Natural killer cell (primary cell): Measurements from ENCODE around the gene OXSR1. TPM values are rescaled to one million over a fixed set of nuclear protein-coding genes. Genes with fewer than 3 reads are reported as not detected.

Experiments used
- ATAC-seq, 3 donors: fragments of 150-1000 bp in 2 of 3; fragments of 200-7000 bp in 1 of 3; cut with Tn5 transposase; 1 replicate in 1 of 3; 2 replicates in 2 of 3; pipeline ENCODE4 v1.10.0; 2021; ENCODE audit warnings: mild to moderate bottlenecking in 2 of 3, moderate library complexity in 2 of 3
- DNase-seq, 2 donors: peaks; one replicate each; pipeline versions ENCODE4 v3.0.0 to v3.0.0-alpha.2; 2013 to 2021; ENCODE audit warnings: mixed read lengths in 1 of 2
- H3K27ac ChIP-seq: one replicate; pipeline ENCODE4 v1.5.1; 2013; ENCODE audit warnings: mild to moderate bottlenecking, low read length
- H3K27me3 ChIP-seq: one replicate; pipeline ENCODE4 v1.6.1; 2013; ENCODE audit warnings: low read length; ENCODE audit not compliant: control insufficient read depth, insufficient read depth
- H3K36me3 ChIP-seq: one replicate; pipeline ENCODE4 v1.6.1; 2013; ENCODE audit warnings: low read length; ENCODE audit not compliant: control insufficient read depth, insufficient read depth
- H3K4me1 ChIP-seq: one replicate; pipeline ENCODE4 v1.6.1; 2013; ENCODE audit warnings: low read length; ENCODE audit not compliant: control insufficient read depth, insufficient read depth
- H3K4me3 ChIP-seq: one replicate; pipeline ENCODE4 v1.5.1; 2013; ENCODE audit warnings: low read length
- H3K9me3 ChIP-seq: one replicate; pipeline ENCODE4 v1.6.1; 2013; ENCODE audit warnings: low read length; ENCODE audit not compliant: control insufficient read depth, insufficient read depth
- H3K27ac Mint-ChIP-seq, 2 donors: one replicate each; pipeline ENCODE4 v1.8.0; 2022; ENCODE audit warnings: mild to moderate bottlenecking in 2 of 2, mixed read lengths in 2 of 2, moderate library complexity in 1 of 2
- H3K27me3 Mint-ChIP-seq, 2 donors: one replicate each; pipeline ENCODE4 v1.8.0; 2022; ENCODE audit warnings: low read depth in 2 of 2, mixed read lengths in 2 of 2
- H3K36me3 Mint-ChIP-seq: one replicate; pipeline ENCODE4 v1.8.0; 2022; ENCODE audit warnings: mixed read lengths
- H3K4me1 Mint-ChIP-seq, 2 donors: one replicate each; pipeline ENCODE4 v1.8.0; 2022; ENCODE audit warnings: mixed read lengths in 2 of 2
- H3K4me3 Mint-ChIP-seq: one replicate; pipeline ENCODE4 v1.8.0; 2022; ENCODE audit warnings: mild to moderate bottlenecking, moderate library complexity, mixed read lengths
- H3K9me3 Mint-ChIP-seq, 2 donors: one replicate each; pipeline ENCODE4 v1.8.0; 2022; ENCODE audit warnings: mixed read lengths in 2 of 2
- CTCF ChIP-seq: fragments of 200-600 bp; IDR thresholded peaks from one replicate; pipeline ENCODE4 v1.8.0; 2022; ENCODE audit warnings: antibody characterized with exemption
- WGBS: methylation state at CpG from one replicate; pipeline ENCODE4 v1.1.7; 2013; ENCODE audit warnings: missing lambda C conversion rate; ENCODE audit not compliant: insufficient coverage; 5-methylcytosine and 5-hydroxymethylcytosine counted together
- intact Hi-C: fragments of 100-400 bp; cut with micrococcal nuclease; formaldehyde crosslinking; loops from one replicate; pipeline ENCODE4 v1.14.2; 2022
- total RNA-seq, 4 donors: library from RNA; stranded (reverse); fragments of 120-200 nt in 1 of 4; gene quantifications; one replicate each; pipeline versions ENCODE4 v1.2.3 to v1.2.4, GENCODE V29; 2013 to 2022

The OXSR1 gene
- total RNA-seq, 3 donors from 2014 or later (not counting 1 experiment from before 2014, with no cell fraction given) = 37.2 to 46.1 (median 44.0) TPM

DNA sequence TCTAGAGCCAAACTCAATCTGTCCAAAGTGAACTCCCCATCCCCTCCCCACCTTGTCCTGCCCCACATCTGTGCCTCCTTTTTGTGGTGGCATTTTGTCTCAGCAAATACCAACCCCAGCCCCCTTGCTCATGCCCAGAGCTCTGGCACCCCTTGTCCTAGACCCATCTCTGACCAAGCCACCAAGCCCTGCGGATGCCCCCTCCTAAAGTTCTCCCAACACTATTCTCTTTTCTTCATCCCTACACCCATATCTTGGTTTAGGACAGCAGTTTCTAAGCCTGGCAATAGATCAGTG, 46.1 kb upstream of the OXSR1 start:
- no peak for ATAC-seq
- Mint-ChIP-seq H3K27me3 (no peaks in the 10 kb centered on the region), H3K4me1 (peaks cover 0 to 33% of the 10 kb centered on the region in 2 donors), H3K27ac (peak overlapping the region in 1 of 2 donors; percentile 58), H3K9me3 (no peaks in the 10 kb centered on the region), H3K36me3 (no peaks in the 10 kb centered on the region), H3K4me3 (no peak overlapping the region)
- no peak for DNase-seq
- no peaks in the 10 kb centered on the region for H3K9me3 ChIP-seq
- peaks cover 37% of the 10 kb centered on the region for H3K36me3 ChIP-seq
- H3K27ac ChIP-seq = no peak overlapping the region
- no peak overlapping the region for H3K4me3 ChIP-seq
- TF ChIP-seq CTCF = no peak
- WGBS = 100% methylated on average over 1 of the region's 1 CpG
- no peaks in the 10 kb centered on the region for H3K27me3 ChIP-seq
- H3K4me1 ChIP-seq = peaks cover 3% of the 10 kb centered on the region
- intact Hi-C loops = loop anchor here (5.0 kb wide), 2 partner anchors 178 to 223 kb away; no protein-coding TSS in a partner anchor

DNA sequence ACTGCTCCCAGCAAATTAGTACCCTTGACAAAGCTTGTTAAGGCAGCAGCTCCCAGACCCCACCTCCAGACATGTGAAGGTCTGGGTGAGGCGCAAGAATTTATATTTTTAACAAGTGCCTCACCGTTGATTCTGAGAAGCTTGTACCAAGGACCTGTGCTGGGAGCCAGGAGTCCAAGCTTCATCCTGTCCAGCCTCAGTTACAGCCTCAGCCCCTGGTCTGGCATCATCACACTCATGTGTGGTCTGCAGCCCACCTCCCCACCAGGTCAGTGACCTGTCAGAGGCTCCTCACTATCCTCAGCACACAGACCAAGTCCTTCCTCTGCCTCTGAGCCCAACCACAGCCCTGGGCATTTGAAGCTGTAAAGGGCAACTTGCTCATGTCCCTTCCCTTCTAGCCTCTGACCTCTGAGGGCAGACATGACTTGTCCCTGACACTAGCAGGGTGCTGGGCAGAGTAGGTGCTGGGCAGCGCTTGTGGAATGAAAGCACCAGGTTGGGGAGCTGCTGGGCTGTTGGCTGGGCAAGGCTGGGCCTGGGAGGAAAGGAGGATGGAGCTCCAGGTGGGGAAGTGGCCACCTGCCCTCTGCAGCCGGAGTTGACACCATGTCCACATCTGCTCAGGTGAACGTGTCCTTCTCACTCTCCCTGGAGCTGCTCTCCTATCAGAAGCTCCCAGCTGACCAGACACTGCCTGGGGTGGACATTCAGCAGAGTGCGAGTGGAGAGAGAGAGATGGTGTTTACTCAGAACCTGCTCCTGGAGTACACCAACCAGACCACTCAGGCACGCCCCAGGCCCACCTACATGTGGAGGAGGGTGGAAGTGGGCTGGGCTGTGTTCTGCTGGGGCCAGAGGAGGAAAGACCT, 45.3 kb upstream of the OXSR1 start:
- Mint-ChIP-seq H3K4me3 (peak overlapping the region; percentile 40), H3K27ac (peak overlapping the region in 1 of 2 donors; percentile 74), H3K36me3 (peaks cover 6% of the 10 kb centered on the region), H3K27me3 (no peaks in the 10 kb centered on the region), H3K9me3 (no peaks in the 10 kb centered on the region), H3K4me1 (peaks cover 5 to 37% of the 10 kb centered on the region in 2 donors)
- Histone ChIP-seq H3K27ac (no peak overlapping the region), H3K36me3 (peaks cover 43% of the 10 kb centered on the region), H3K27me3 (no peaks in the 10 kb centered on the region), H3K9me3 (no peaks in the 10 kb centered on the region), H3K4me1 (peaks cover 3% of the 10 kb centered on the region), H3K4me3 (no peak overlapping the region)
- no peak for DNase-seq
- WGBS = 97% methylated on average over 6 of the region's 7 CpGs
- intact Hi-C loops = loop anchor here (5.0 kb wide), 2 partner anchors 177 to 222 kb away; no protein-coding TSS in a partner anchor
- ATAC-seq = no peak
- no peak for TF ChIP-seq CTCF

DNA sequence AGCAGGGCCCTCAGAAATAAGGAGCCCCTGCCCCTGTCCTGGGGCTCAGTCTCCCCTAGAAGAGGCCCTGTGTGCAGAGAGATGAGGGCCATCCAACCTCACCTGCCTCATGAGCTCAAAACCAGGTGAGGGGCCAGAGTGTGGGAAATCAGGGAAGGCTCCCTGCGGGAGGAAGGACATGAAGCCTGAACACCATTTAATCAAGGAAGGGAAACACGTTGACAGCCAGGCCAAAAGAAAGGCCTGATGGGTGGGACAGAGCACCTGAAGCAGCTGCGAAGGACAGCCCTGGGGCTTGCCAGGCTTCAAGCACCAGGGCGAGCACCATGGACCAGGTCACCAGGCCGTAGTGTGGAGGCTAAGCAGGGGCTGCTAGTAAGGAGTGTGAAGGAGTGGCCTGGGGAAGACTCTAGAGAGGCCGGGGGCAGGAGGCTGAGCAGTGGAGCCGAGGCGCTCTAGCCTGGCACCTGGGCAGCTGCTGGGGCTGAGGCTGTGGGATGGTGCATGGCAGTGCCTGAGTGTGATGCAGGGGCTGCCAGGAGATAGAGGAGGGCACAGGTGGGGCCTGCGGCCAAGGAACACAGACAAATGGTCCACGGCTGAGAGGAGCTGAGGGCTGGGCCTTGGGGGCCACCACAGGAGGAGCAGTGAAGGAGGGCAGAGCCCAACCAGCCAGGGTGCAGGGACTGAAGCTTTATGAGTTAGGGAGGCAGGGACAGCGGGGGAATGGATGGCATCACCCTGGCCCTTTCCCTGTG, 44.5 kb upstream of the OXSR1 start:
- intact Hi-C loops = no loop called here
- H3K4me3 ChIP-seq = no peak overlapping the region
- no peaks in the 10 kb centered on the region for H3K9me3 Mint-ChIP-seq

More for the DNA sequence above, 44.5 kb upstream of the OXSR1 start:
- Mint-ChIP-seq H3K4me1 (peaks cover 5 to 36% of the 10 kb centered on the region in 2 donors), H3K4me3 (peak overlapping the region; percentile 40), H3K27ac (peak overlapping the region in 1 of 2 donors; percentile 74), H3K27me3 (no peaks in the 10 kb centered on the region), H3K36me3 (peaks cover 6% of the 10 kb centered on the region)
- DNase-seq (no peak), ATAC-seq (no peak)
- Histone ChIP-seq H3K36me3 (peaks cover 51% of the 10 kb centered on the region), H3K4me1 (peaks cover 3% of the 10 kb centered on the region), H3K9me3 (no peaks in the 10 kb centered on the region), H3K27ac (no peak overlapping the region), H3K27me3 (no peaks in the 10 kb centered on the region)
- no peak for TF ChIP-seq CTCF
- 95% methylated on average over 11 of the region's 11 CpGs for WGBS
